ENCODE measurements around the gene IWS1. TPM values are rescaled to one million over a fixed set of nuclear protein-coding genes. Genes with fewer than 3 reads are reported as not detected.
"Not testable (repeated sequence)": the region's sequence is repeated elsewhere in the genome, so short reads cannot be mapped to it uniquely, and the experiment has no call there.

The IWS1 gene
- total RNA-seq, 2 experiments from 2014 or later: 24.9 to 26.0 TPM

DNA sequence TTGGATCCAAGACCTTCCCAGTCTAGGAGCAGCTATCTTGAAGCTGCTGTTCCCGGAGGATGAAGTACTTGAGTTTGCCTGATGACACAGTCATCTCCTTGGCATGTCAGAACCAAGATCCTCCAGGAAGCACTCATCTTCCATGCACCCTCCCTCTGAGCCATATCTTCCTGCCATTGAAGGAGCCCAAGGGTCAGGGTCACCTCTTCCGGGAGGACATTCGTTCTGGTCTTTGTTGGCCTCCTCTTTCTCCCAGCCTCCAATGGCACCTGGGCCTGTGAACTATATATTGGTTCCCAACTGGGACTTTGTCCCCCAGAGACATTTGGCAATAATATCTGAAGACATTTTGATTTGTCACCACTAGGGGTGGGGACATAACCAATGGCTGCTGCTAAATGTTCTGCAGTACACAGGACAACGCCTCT lies 4.9 kb upstream of the IWS1 start:
- no peak for DNase-seq
- H3K4me1 Mint-ChIP-seq (ENCODE audit: low read depth): peaks cover 13% of the 10 kb centered on the region
- TF ChIP-seq, protein P1, sequence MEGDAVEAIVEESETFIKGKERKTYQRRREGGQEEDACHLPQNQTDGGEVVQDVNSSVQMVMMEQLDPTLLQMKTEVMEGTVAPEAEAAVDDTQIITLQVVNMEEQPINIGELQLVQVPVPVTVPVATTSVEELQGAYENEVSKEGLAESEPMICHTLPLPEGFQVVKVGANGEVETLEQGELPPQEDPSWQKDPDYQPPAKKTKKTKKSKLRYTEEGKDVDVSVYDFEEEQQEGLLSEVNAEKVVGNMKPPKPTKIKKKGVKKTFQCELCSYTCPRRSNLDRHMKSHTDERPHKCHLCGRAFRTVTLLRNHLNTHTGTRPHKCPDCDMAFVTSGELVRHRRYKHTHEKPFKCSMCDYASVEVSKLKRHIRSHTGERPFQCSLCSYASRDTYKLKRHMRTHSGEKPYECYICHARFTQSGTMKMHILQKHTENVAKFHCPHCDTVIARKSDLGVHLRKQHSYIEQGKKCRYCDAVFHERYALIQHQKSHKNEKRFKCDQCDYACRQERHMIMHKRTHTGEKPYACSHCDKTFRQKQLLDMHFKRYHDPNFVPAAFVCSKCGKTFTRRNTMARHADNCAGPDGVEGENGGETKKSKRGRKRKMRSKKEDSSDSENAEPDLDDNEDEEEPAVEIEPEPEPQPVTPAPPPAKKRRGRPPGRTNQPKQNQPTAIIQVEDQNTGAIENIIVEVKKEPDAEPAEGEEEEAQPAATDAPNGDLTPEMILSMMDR (IDR thresholded peaks at IDR 0.05): no peak
- no peaks in the 10 kb centered on the region for H3K27me3 ChIP-seq (ENCODE audit: control insufficient read depth in 1 of 2, insufficient read depth in 2 of 2, low read length in 2 of 2)
- POLR2A ChIA-PET: no interaction called here
- H3K4me3 Mint-ChIP-seq: no peak overlapping the region
- no peak for ATAC-seq (ENCODE audit: poor library complexity)
- no peaks in the 10 kb centered on the region for H3K9me3 Mint-ChIP-seq
- H3K36me3 Mint-ChIP-seq (ENCODE audit: low read depth): peaks cover 8% of the 10 kb centered on the region
- intact Hi-C loops (cut with DNase I, micrococcal nuclease): loop anchor here in 1 of 2 experiments (5.0 kb wide), 1 partner anchor 361 kb away; no protein-coding TSS in a partner anchor
- no peaks in the 10 kb centered on the region for H3K9me3 ChIP-seq (ENCODE audit: control insufficient read depth in 1 of 2, insufficient read depth in 1 of 2, low read length in 2 of 2)
- no peak overlapping the region for H3K27ac ChIP-seq (ENCODE audit: low read depth in 1 of 2, low read length in 2 of 2)
- no peak overlapping the region for H3K27ac Mint-ChIP-seq
- no peak overlapping the region for H3K4me3 ChIP-seq (ENCODE audit: low read length)
- H3K27me3 Mint-ChIP-seq: no peaks in the 10 kb centered on the region
- CTCF ChIA-PET: no interaction called here
- peaks cover 11% of the 10 kb centered on the region for H3K4me1 ChIP-seq (ENCODE audit: insufficient read depth, low read length)
- no peaks in the 10 kb centered on the region for H3K36me3 ChIP-seq (ENCODE audit: insufficient read depth, low read length)

DNA sequence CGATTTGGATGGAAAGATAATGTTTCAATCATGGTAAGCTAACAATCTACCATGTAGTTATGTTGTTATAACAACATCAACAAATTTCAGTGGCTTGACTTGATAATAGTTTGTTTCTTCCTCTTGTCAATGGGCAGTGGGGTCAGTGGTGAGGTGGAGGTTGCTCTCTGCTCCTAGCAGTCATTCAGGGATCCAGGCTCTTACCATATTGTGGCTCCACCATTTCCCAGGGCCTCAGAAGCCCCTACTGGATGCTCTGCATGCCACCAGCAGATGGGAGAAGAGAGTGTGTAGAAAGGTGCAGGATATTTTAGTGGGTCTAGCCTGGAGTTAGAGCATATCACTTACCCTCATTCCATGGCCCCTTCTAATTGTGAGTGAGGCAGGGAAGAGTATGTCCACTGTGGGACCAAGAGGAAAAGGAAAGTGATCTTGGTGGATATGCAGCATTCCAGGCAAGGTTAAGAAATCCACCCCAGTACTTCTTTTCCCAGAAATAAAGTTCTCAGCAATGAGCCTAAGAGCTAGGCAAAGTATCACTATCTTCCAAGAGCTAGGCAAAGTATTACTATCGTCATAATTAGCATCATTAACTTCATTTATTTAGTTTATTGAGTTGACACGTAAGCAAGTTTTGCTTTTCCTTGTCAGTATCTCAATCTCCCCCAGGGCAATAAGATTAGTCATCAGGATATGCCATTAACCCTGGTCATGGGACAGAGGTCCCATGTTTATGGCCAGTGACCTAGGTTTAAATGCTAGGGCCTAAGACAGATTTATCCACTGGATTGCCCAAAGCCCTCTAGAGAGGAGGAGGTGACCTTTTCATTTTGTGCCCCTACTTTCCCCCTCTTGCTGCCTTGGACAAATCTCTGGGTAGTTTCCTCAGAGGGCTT lies 4.2 kb upstream of the IWS1 start:
- Histone ChIP-seq H3K36me3 (ENCODE audit: insufficient read depth, low read length) (no peaks in the 10 kb centered on the region), H3K4me3 (ENCODE audit: low read length) (no peak overlapping the region), H3K27me3 (ENCODE audit: control insufficient read depth in 1 of 2, insufficient read depth in 2 of 2, low read length in 2 of 2) (no peaks in the 10 kb centered on the region), H3K27ac (ENCODE audit: low read depth in 1 of 2, low read length in 2 of 2) (no peak overlapping the region), H3K4me1 (ENCODE audit: insufficient read depth, low read length) (peaks cover 13% of the 10 kb centered on the region), H3K9me3 (ENCODE audit: control insufficient read depth in 1 of 2, insufficient read depth in 1 of 2, low read length in 2 of 2) (no peaks in the 10 kb centered on the region)
- POLR2A ChIA-PET: no interaction called here
- Mint-ChIP-seq H3K36me3 (ENCODE audit: low read depth) (peaks cover 14% of the 10 kb centered on the region), H3K4me3 (no peak overlapping the region), H3K4me1 (ENCODE audit: low read depth) (peaks cover 17% of the 10 kb centered on the region), H3K27ac (no peak overlapping the region), H3K27me3 (no peaks in the 10 kb centered on the region), H3K9me3 (no peaks in the 10 kb centered on the region)
- CTCF ChIA-PET: no interaction called here
- no peak for DNase-seq
- intact Hi-C loops (cut with DNase I, micrococcal nuclease): loop anchor here in 1 of 2 experiments (5.0 kb wide), 1 partner anchor 362 kb away; no protein-coding TSS in a partner anchor
- TF ChIP-seq, protein P1 (IDR thresholded peaks at IDR 0.05): no peak
- no peak for ATAC-seq (ENCODE audit: poor library complexity)

DNA sequence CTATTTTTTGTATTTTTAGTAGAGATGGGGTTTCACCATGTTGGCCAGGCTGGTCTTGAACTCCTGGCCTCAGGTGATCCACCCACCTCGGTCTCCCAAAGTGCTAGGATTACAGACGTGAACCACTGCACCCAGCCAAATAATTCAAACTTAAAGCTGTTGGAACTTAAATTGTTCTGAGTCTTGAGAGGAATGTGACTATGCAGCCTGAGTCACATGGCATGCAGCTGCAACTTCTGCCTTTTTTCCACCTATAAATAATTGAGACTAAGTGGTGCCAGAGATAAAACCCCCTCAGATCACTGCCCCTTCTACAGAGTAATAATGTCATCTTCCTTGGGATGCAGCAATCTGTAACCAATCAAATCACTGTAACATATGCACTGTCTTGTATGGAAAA lies 3.1 kb upstream of the IWS1 start:
- H3K4me3 Mint-ChIP-seq; DNase-seq; POLR2A ChIA-PET; H3K27me3 Mint-ChIP-seq; H3K9me3 ChIP-seq (ENCODE audit: control insufficient read depth in 1 of 2, insufficient read depth in 1 of 2, low read length in 2 of 2); H3K4me3 ChIP-seq (ENCODE audit: low read length); CTCF ChIA-PET; ATAC-seq (ENCODE audit: poor library complexity); H3K9me3 Mint-ChIP-seq; H3K36me3 ChIP-seq (ENCODE audit: insufficient read depth, low read length); H3K27ac Mint-ChIP-seq; H3K27ac ChIP-seq (ENCODE audit: low read depth in 1 of 2, low read length in 2 of 2); H3K27me3 ChIP-seq (ENCODE audit: control insufficient read depth in 1 of 2, insufficient read depth in 2 of 2, low read length in 2 of 2): not testable (repeated sequence)
- intact Hi-C loops (cut with DNase I, micrococcal nuclease): loop anchor here (5.0 kb wide), 6 partner anchors 118 to 563 kb away; partner anchors contain the start of genes GPR17 (in 2 of the 2), SAP130 (in 2 of the 2), WDR33 (in 2 of the 2) and SFT2D3 (in 1 of the 2)
- peaks cover 23% of the 10 kb centered on the region for H3K4me1 ChIP-seq (ENCODE audit: insufficient read depth, low read length)
- peaks cover 20% of the 10 kb centered on the region for H3K4me1 Mint-ChIP-seq (ENCODE audit: low read depth)
- peaks cover 18% of the 10 kb centered on the region for H3K36me3 Mint-ChIP-seq (ENCODE audit: low read depth)

Measured in CD4-positive, alpha-beta T cell (primary cell).